ENCODE measurements around the gene IQSEC1.
"Not testable (repeated sequence)": the region's sequence is repeated elsewhere in the genome, so short reads cannot be mapped to it uniquely, and the experiment has no call there.

IQSEC1 gene

GRCh38 chr3:12890610-12891390 is 182.4 kb downstream of the IQSEC1 start:
- Histone ChIP-seq H3K27me3 (ENCODE audit: control insufficient read depth, insufficient read depth, low read length) (peaks cover 46% of the 10 kb centered on the region), H3K36me3 (ENCODE audit: control insufficient read depth, insufficient read depth, low read length) (no peaks in the 10 kb centered on the region), H3K4me3 (ENCODE audit: low read depth, low read length) (no peak overlapping the region), H3K4me1 (ENCODE audit: control insufficient read depth, insufficient read depth, low read length) (peaks cover 2% of the 10 kb centered on the region; the same call in 1 of the 2 replicates), H3K9ac (ENCODE audit: low read length) (no peak overlapping the region), H3K27ac (ENCODE audit: low read depth, low read length) (no peak overlapping the region), H3K9me3 (ENCODE audit: control insufficient read depth, insufficient read depth, low read depth, low read length) (no peaks in the 10 kb centered on the region)

- no peak overlapping the region for H3K9ac ChIP-seq (ENCODE audit: low read length)
- no peaks in the 10 kb centered on the region for H3K9me3 ChIP-seq (ENCODE audit: control insufficient read depth, insufficient read depth, low read depth, low read length)
- no peaks in the 10 kb centered on the region for H3K36me3 ChIP-seq (ENCODE audit: control insufficient read depth, insufficient read depth, low read length)
- H3K27me3 ChIP-seq (ENCODE audit: control insufficient read depth, insufficient read depth, low read length), result peaks cover 49% of the 10 kb centered on the region
- H3K4me3 ChIP-seq (ENCODE audit: low read depth, low read length), result no peak overlapping the region
- H3K4me1 ChIP-seq (ENCODE audit: control insufficient read depth, insufficient read depth, low read length), result peaks cover 1% of the 10 kb centered on the region; the same call in 1 of the 2 replicates
- H3K27ac ChIP-seq (ENCODE audit: low read depth, low read length), result no peak overlapping the region
These were observed 186.5 kb downstream of the IQSEC1 start for GRCh38 chr3:12886736-12887135.

- Histone ChIP-seq H3K9me3 (ENCODE audit: control insufficient read depth, insufficient read depth, low read depth, low read length) (no peaks in the 10 kb centered on the region), H3K4me3 (ENCODE audit: low read depth, low read length) (no peak overlapping the region), H3K9ac (ENCODE audit: low read length) (no peak overlapping the region), H3K27me3 (ENCODE audit: control insufficient read depth, insufficient read depth, low read length) (peaks cover 44% of the 10 kb centered on the region), H3K27ac (ENCODE audit: low read depth, low read length) (no peak overlapping the region), H3K36me3 (ENCODE audit: control insufficient read depth, insufficient read depth, low read length) (no peaks in the 10 kb centered on the region), H3K4me1 (ENCODE audit: control insufficient read depth, insufficient read depth, low read length) (no peaks in the 10 kb centered on the region)
These were observed 187.0 kb downstream of the IQSEC1 start for GRCh38 chr3:12886106-12886679.

GRCh38 chr3:12885583-12885930 is 187.7 kb downstream of the IQSEC1 start:
- no peaks in the 10 kb centered on the region for H3K36me3 ChIP-seq (ENCODE audit: control insufficient read depth, insufficient read depth, low read length)
- H3K9me3 ChIP-seq (ENCODE audit: control insufficient read depth, insufficient read depth, low read depth, low read length), result no peaks in the 10 kb centered on the region
- H3K27me3 ChIP-seq (ENCODE audit: control insufficient read depth, insufficient read depth, low read length), result peaks cover 38% of the 10 kb centered on the region
- no peak overlapping the region for H3K4me3 ChIP-seq (ENCODE audit: low read depth, low read length)
- no peaks in the 10 kb centered on the region for H3K4me1 ChIP-seq (ENCODE audit: control insufficient read depth, insufficient read depth, low read length)
- no peak overlapping the region for H3K9ac ChIP-seq (ENCODE audit: low read length)
- no peak overlapping the region for H3K27ac ChIP-seq (ENCODE audit: low read depth, low read length)

- H3K36me3 ChIP-seq (ENCODE audit: control insufficient read depth, insufficient read depth, low read length), result no peaks in the 10 kb centered on the region
- H3K27ac ChIP-seq (ENCODE audit: low read depth, low read length), result no peak overlapping the region
- H3K27me3 ChIP-seq (ENCODE audit: control insufficient read depth, insufficient read depth, low read length), result peaks cover 32% of the 10 kb centered on the region
- no peak overlapping the region for H3K4me3 ChIP-seq (ENCODE audit: low read depth, low read length)
- H3K4me1 ChIP-seq (ENCODE audit: control insufficient read depth, insufficient read depth, low read length), result no peaks in the 10 kb centered on the region
- H3K9me3 ChIP-seq (ENCODE audit: control insufficient read depth, insufficient read depth, low read depth, low read length), result no peaks in the 10 kb centered on the region
- H3K9ac ChIP-seq (ENCODE audit: low read length), result no peak overlapping the region
These were observed 188.2 kb downstream of the IQSEC1 start for GRCh38 chr3:12884790-12885582.

- peaks cover 30% of the 10 kb centered on the region for H3K27me3 ChIP-seq (ENCODE audit: control insufficient read depth, insufficient read depth, low read length)
- H3K4me1 ChIP-seq (ENCODE audit: control insufficient read depth, insufficient read depth, low read length), result no peaks in the 10 kb centered on the region
- H3K9me3 ChIP-seq (ENCODE audit: control insufficient read depth, insufficient read depth, low read depth, low read length), result no peaks in the 10 kb centered on the region
- H3K36me3 ChIP-seq (ENCODE audit: control insufficient read depth, insufficient read depth, low read length), result no peaks in the 10 kb centered on the region
- H3K4me3 ChIP-seq (ENCODE audit: low read depth, low read length), result no peak overlapping the region
- H3K27ac ChIP-seq (ENCODE audit: low read depth, low read length), result no peak overlapping the region
- H3K9ac ChIP-seq (ENCODE audit: low read length), result no peak overlapping the region
These were observed 189.0 kb downstream of the IQSEC1 start for GRCh38 chr3:12884186-12884680.

- peaks cover 19% of the 10 kb centered on the region for H3K27me3 ChIP-seq (ENCODE audit: control insufficient read depth, insufficient read depth, low read length)
- no peaks in the 10 kb centered on the region for H3K4me1 ChIP-seq (ENCODE audit: control insufficient read depth, insufficient read depth, low read length)
- H3K4me3 ChIP-seq (ENCODE audit: low read depth, low read length), result no peak overlapping the region
- H3K27ac ChIP-seq (ENCODE audit: low read depth, low read length), result no peak overlapping the region
- H3K9me3 ChIP-seq (ENCODE audit: control insufficient read depth, insufficient read depth, low read depth, low read length), result no peaks in the 10 kb centered on the region
- H3K9ac ChIP-seq (ENCODE audit: low read length), result no peak overlapping the region
- H3K36me3 ChIP-seq (ENCODE audit: control insufficient read depth, insufficient read depth, low read length), result no peaks in the 10 kb centered on the region
These were observed 190.6 kb downstream of the IQSEC1 start for GRCh38 chr3:12882336-12883310.

GRCh38 chr3:12881858-12882257 is 191.4 kb downstream of the IQSEC1 start:
- not testable (repeated sequence) for H3K4me1 ChIP-seq (ENCODE audit: control insufficient read depth, insufficient read depth, low read length); H3K4me3 ChIP-seq (ENCODE audit: low read depth, low read length); H3K9ac ChIP-seq (ENCODE audit: low read length); H3K27ac ChIP-seq (ENCODE audit: low read depth, low read length); H3K36me3 ChIP-seq (ENCODE audit: control insufficient read depth, insufficient read depth, low read length); H3K9me3 ChIP-seq (ENCODE audit: control insufficient read depth, insufficient read depth, low read depth, low read length)
- H3K27me3 ChIP-seq (ENCODE audit: control insufficient read depth, insufficient read depth, low read length), result peaks cover 16% of the 10 kb centered on the region

- Histone ChIP-seq H3K9me3 (ENCODE audit: control insufficient read depth, insufficient read depth, low read depth, low read length) (no peaks in the 10 kb centered on the region), H3K27ac (ENCODE audit: low read depth, low read length) (no peak overlapping the region), H3K9ac (ENCODE audit: low read length) (no peak overlapping the region), H3K4me1 (ENCODE audit: control insufficient read depth, insufficient read depth, low read length) (peaks cover 8% of the 10 kb centered on the region; the same call in 1 of the 2 replicates), H3K36me3 (ENCODE audit: control insufficient read depth, insufficient read depth, low read length) (no peaks in the 10 kb centered on the region), H3K4me3 (ENCODE audit: low read depth, low read length) (no peak overlapping the region), H3K27me3 (ENCODE audit: control insufficient read depth, insufficient read depth, low read length) (peaks cover 23% of the 10 kb centered on the region)
These were observed 193.9 kb downstream of the IQSEC1 start for GRCh38 chr3:12879191-12879815.

- not testable (repeated sequence) for H3K36me3 ChIP-seq (ENCODE audit: control insufficient read depth, insufficient read depth, low read length); H3K9me3 ChIP-seq (ENCODE audit: control insufficient read depth, insufficient read depth, low read depth, low read length); H3K9ac ChIP-seq (ENCODE audit: low read length); H3K27ac ChIP-seq (ENCODE audit: low read depth, low read length); H3K4me3 ChIP-seq (ENCODE audit: low read depth, low read length); H3K4me1 ChIP-seq (ENCODE audit: control insufficient read depth, insufficient read depth, low read length)
- H3K27me3 ChIP-seq (ENCODE audit: control insufficient read depth, insufficient read depth, low read length), result peaks cover 27% of the 10 kb centered on the region
These were observed 194.5 kb downstream of the IQSEC1 start for GRCh38 chr3:12878758-12879157.
